HepG2 (cell line): ENCODE data around the gene MYL12B. TPM values are rescaled to one million over a fixed set of nuclear protein-coding genes. Genes with fewer than 3 reads are reported as not detected.

Experiments
- ATF3 ChIP-seq: sonication (generic); formaldehyde crosslinking; IDR thresholded peaks from 2 replicates; pipeline ENCODE4 v1.4.0; 2020; ENCODE audit warnings: missing genetic modification reagents
- ETV6 ChIP-seq: sonication (generic); formaldehyde crosslinking; conservative IDR thresholded peaks from 2 replicates; pipeline ENCODE4 v1.4.0; 2020; ENCODE audit warnings: missing genetic modification reagents
- LCORL ChIP-seq, 2 experiments: fragments of 450-650 bp in 1 of 2; sonication (generic) in 1 of 2; formaldehyde crosslinking in 1 of 2; IDR thresholded peaks; 2 replicates each; pipeline versions ENCODE4 v1.5.0 to v1.6.1; 2017 to 2020; ENCODE audit warnings: antibody characterized with exemption in 1 of 2, missing genetic modification reagents in 1 of 2
- MAF1 ChIP-seq: sonication (generic); formaldehyde crosslinking; IDR thresholded peaks from 2 replicates; pipeline ENCODE4 v1.5.0; 2020; ENCODE audit warnings: missing genetic modification reagents, borderline replicate concordance
- NR0B2 ChIP-seq: sonication (generic); formaldehyde crosslinking; IDR thresholded peaks from 2 replicates; pipeline ENCODE4 v1.4.0; 2020; ENCODE audit warnings: mild to moderate bottlenecking, missing genetic modification reagents
- SNAPC4 ChIP-seq: sonication (generic); formaldehyde crosslinking; IDR thresholded peaks from 2 replicates; pipeline ENCODE4 v1.4.0; 2020; ENCODE audit warnings: mild to moderate bottlenecking, missing genetic modification reagents
- SNAPC5 ChIP-seq: sonication (generic); formaldehyde crosslinking; IDR thresholded peaks from 2 replicates; pipeline ENCODE4 v1.8.1; 2023; ENCODE audit warnings: mild to moderate bottlenecking, missing genetic modification reagents, borderline replicate concordance
- SOX6 ChIP-seq, 2 experiments: fragments of 450-650 bp in 1 of 2; sonication (generic) in 1 of 2; formaldehyde crosslinking in 1 of 2; IDR thresholded peaks; 2 replicates each; pipeline versions ENCODE4 v1.4.0 to v1.6.1; 2017 to 2020; ENCODE audit warnings: antibody characterized with exemption in 1 of 2, mild to moderate bottlenecking in 1 of 2, missing genetic modification reagents in 1 of 2
- SP4 ChIP-seq: sonication (generic); formaldehyde crosslinking; IDR thresholded peaks from 2 replicates; pipeline ENCODE4 v1.8.1; 2023; ENCODE audit warnings: mild to moderate bottlenecking, missing genetic modification reagents
- SSRP1 ChIP-seq: IDR thresholded peaks from 2 replicates; pipeline ENCODE4 v1.6.1; 2016; ENCODE audit warnings: control low read depth
- ZC3H13 ChIP-seq: sonication (generic); formaldehyde crosslinking; IDR thresholded peaks from 2 replicates; pipeline ENCODE4 v1.8.1; 2023; ENCODE audit warnings: mild to moderate bottlenecking, missing genetic modification reagents, moderate library complexity
- ZFP1 ChIP-seq: IDR thresholded peaks from 2 replicates; pipeline ENCODE4 v1.6.1; 2016
- ZFP90 ChIP-seq: sonication (generic); formaldehyde crosslinking; IDR thresholded peaks from 2 replicates; pipeline ENCODE4 v1.8.0; 2022; ENCODE audit warnings: missing genetic modification reagents, mild to moderate bottlenecking, inconsistent platforms, borderline replicate concordance
- ZNF276 ChIP-seq: sonication (generic); formaldehyde crosslinking; IDR thresholded peaks from 2 replicates; pipeline ENCODE4 v1.4.0; 2020; ENCODE audit warnings: mild to moderate bottlenecking, low read depth, missing genetic modification reagents
- ZNF362 ChIP-seq: sonication (generic); formaldehyde crosslinking; IDR thresholded peaks from 2 replicates; pipeline ENCODE4 v1.4.0; 2020; ENCODE audit warnings: missing genetic modification reagents, mild to moderate bottlenecking, borderline replicate concordance
- ZSCAN5A ChIP-seq: sonication (generic); formaldehyde crosslinking; IDR thresholded peaks from 2 replicates; pipeline ENCODE4 v1.8.0; 2022; ENCODE audit warnings: mild to moderate bottlenecking, missing genetic modification reagents, borderline replicate concordance
- polyA plus RNA-seq, 8 experiments: library from polyadenylated mRNA; depleted of rRNA in 3 of 8; stranded (reverse) in 7 of 8; unstranded in 1 of 8; fragments of >200 nt; fragmentation: Illumina TruSeq in 4 of 8; extraction: Trizol in 4 of 8; gene quantifications; 2 replicates each; pipeline versions ENCODE4 v1.2.1 to v1.2.3, GENCODE V29; 2011 to 2016; ENCODE audit warnings: low read depth in 4 of 8, missing spikeins in 1 of 8, mixed read lengths in 1 of 8; ENCODE audit not compliant: insufficient read depth in 1 of 8
- total RNA-seq, 5 experiments: library from RNA; depleted of rRNA; stranded (reverse); fragments of >200 nt; fragmentation: Illumina TruSeq; extraction: Trizol; gene quantifications; 2 replicates each; pipeline ENCODE4 v1.2.3, GENCODE V29; 2016; ENCODE audit warnings: low read depth in 1 of 5

MYL12B gene
- total and polyA plus RNA-seq, 2 of the 13 experiments (the other 11 are each of a cell fraction or from before 2014, with no cell fraction given) = 265 to 340 TPM

- TF ChIP-seq ZSCAN5A (CRISPR knock-in tag) (no peak), LCORL (IDR thresholded peaks at IDR 0.05) (peak; percentile 87), LCORL (CRISPR knock-in tag; IDR thresholded peaks at IDR 0.05) (peak; percentile 93), SOX6 (IDR thresholded peaks at IDR 0.05) (no peak), SOX6 (CRISPR knock-in tag; IDR thresholded peaks at IDR 0.05) (peak; percentile 54; the same call in 1 of the 2 replicates), ZFP90 (CRISPR knock-in tag) (peak; percentile 31; the same call in 1 of the 2 replicates), SNAPC4 (CRISPR knock-in tag) (no peak), ETV6 (peak; percentile 93), ZFP1 (CRISPR knock-in tag) (peak; percentile 33; the same call in 1 of the 2 replicates), ATF3 (CRISPR knock-in tag) (peak; percentile 7; the same call in 1 of the 2 replicates), SP4 (CRISPR knock-in tag) (peak; percentile 77), SSRP1 (CRISPR knock-in tag) (no peak), ZNF362 (CRISPR knock-in tag) (0 out of 2 replicates have a peak, but pooled peaks have one; percentile 4), SNAPC5 (no peak), NR0B2 (CRISPR knock-in tag) (no peak), ZC3H13 (CRISPR knock-in tag) (no peak), ZNF276 (CRISPR knock-in tag) (no peak), MAF1 (CRISPR knock-in tag) (0 out of 2 replicates have a peak, but pooled peaks have one; percentile 54)
These were observed at the start of gene MYL12B (continued) for GRCh38 chr18:3261373-3262233.
